Chondrocyte (in vitro differentiated cells): Measurements from ENCODE around the gene CA5A. TPM values are rescaled to one million over a fixed set of nuclear protein-coding genes. Genes with fewer than 3 reads are reported as not detected.

ENCODE experiments used
- DNase-seq: peaks from one replicate; pipeline ENCODE4 v3.0.0; 2021; ENCODE audit warnings: mixed read lengths, low spot score
- H3K27ac Mint-ChIP-seq: one replicate; pipeline ENCODE4 v1.8.0; 2021; ENCODE audit warnings: mild to moderate bottlenecking, moderate library complexity, mixed read lengths; ENCODE audit not compliant: unreplicated experiment
- H3K27me3 Mint-ChIP-seq: 2 replicates; pipeline ENCODE4 v1.8.0; 2021; ENCODE audit warnings: low read depth, mixed read lengths
- H3K36me3 Mint-ChIP-seq: 2 replicates; pipeline ENCODE4 v1.8.0; 2021; ENCODE audit warnings: low read depth, mixed read lengths
- H3K4me1 Mint-ChIP-seq: 2 replicates; pipeline ENCODE4 v1.8.0; 2021; ENCODE audit warnings: low read depth, mild to moderate bottlenecking, mixed read lengths
- H3K4me3 Mint-ChIP-seq: one replicate; pipeline ENCODE4 v1.8.0; 2021; ENCODE audit warnings: mild to moderate bottlenecking, moderate library complexity, mixed read lengths; ENCODE audit not compliant: unreplicated experiment
- H3K9me3 Mint-ChIP-seq: 2 replicates; pipeline ENCODE4 v1.8.0; 2021; ENCODE audit warnings: low read depth, mixed read lengths
- CTCF ChIP-seq: fragments of 200-600 bp; sonication (generic); IDR thresholded peaks from 2 replicates; pipeline ENCODE4 v1.5.0; 2021; ENCODE audit warnings: antibody characterized with exemption, mild to moderate bottlenecking, moderate library complexity
- total RNA-seq: library from RNA; stranded (reverse); gene quantifications from 3 replicates; pipeline ENCODE4 v1.2.1, GENCODE V29; 2021

CA5A gene
- total RNA-seq, 1 donor from 2014 or later: not detected

GRCh38 chr16:87961623-87962022 lies 25.3 kb upstream of the CA5A start:
- peaks cover 21% of the 10 kb centered on the region for H3K4me1 Mint-ChIP-seq
- no peak for DNase-seq
- H3K27me3 Mint-ChIP-seq: no peaks in the 10 kb centered on the region
- no peak overlapping the region for H3K4me3 Mint-ChIP-seq
- H3K9me3 Mint-ChIP-seq: no peaks in the 10 kb centered on the region
- H3K27ac Mint-ChIP-seq: no peak overlapping the region
- TF ChIP-seq CTCF: no peak
- H3K36me3 Mint-ChIP-seq: peaks cover 2% of the 10 kb centered on the region

GRCh38 chr16:87960852-87961251 lies 24.5 kb upstream of the CA5A start:
- H3K27me3 Mint-ChIP-seq: no peaks in the 10 kb centered on the region
- H3K4me3 Mint-ChIP-seq: no peak overlapping the region
- DNase-seq: no peak
- TF ChIP-seq CTCF: no peak
- no peak overlapping the region for H3K27ac Mint-ChIP-seq
- H3K9me3 Mint-ChIP-seq: no peaks in the 10 kb centered on the region
- peaks cover 2% of the 10 kb centered on the region for H3K36me3 Mint-ChIP-seq
- H3K4me1 Mint-ChIP-seq: peaks cover 21% of the 10 kb centered on the region

- Mint-ChIP-seq H3K9me3 (no peaks in the 10 kb centered on the region), H3K27me3 (no peaks in the 10 kb centered on the region), H3K27ac (no peak overlapping the region), H3K4me3 (no peak overlapping the region), H3K36me3 (peaks cover 5% of the 10 kb centered on the region), H3K4me1 (peaks cover 25% of the 10 kb centered on the region)
- no peak for TF ChIP-seq CTCF
- no peak for DNase-seq
Measured at GRCh38 chr16:87960296-87960695, 24.0 kb upstream of the CA5A start.

- DNase-seq: no peak
- no peaks in the 10 kb centered on the region for H3K9me3 Mint-ChIP-seq
- H3K27me3 Mint-ChIP-seq: no peaks in the 10 kb centered on the region
- no peak overlapping the region for H3K4me3 Mint-ChIP-seq
- H3K27ac Mint-ChIP-seq: no peak overlapping the region
- TF ChIP-seq CTCF: no peak
- peaks cover 5% of the 10 kb centered on the region for H3K36me3 Mint-ChIP-seq
- H3K4me1 Mint-ChIP-seq: peaks cover 27% of the 10 kb centered on the region
Measured at GRCh38 chr16:87959391-87959990, 23.2 kb upstream of the CA5A start.

- Mint-ChIP-seq H3K9me3 (no peaks in the 10 kb centered on the region), H3K36me3 (peaks cover 7% of the 10 kb centered on the region), H3K4me3 (no peak overlapping the region), H3K27me3 (no peaks in the 10 kb centered on the region), H3K27ac (no peak overlapping the region), H3K4me1 (peaks cover 32% of the 10 kb centered on the region)
- DNase-seq: no peak
- TF ChIP-seq CTCF: no peak
Measured at GRCh38 chr16:87958632-87959031, 22.3 kb upstream of the CA5A start.
